ENCODE measurements around the gene TRDN.

TRDN gene, protein sequence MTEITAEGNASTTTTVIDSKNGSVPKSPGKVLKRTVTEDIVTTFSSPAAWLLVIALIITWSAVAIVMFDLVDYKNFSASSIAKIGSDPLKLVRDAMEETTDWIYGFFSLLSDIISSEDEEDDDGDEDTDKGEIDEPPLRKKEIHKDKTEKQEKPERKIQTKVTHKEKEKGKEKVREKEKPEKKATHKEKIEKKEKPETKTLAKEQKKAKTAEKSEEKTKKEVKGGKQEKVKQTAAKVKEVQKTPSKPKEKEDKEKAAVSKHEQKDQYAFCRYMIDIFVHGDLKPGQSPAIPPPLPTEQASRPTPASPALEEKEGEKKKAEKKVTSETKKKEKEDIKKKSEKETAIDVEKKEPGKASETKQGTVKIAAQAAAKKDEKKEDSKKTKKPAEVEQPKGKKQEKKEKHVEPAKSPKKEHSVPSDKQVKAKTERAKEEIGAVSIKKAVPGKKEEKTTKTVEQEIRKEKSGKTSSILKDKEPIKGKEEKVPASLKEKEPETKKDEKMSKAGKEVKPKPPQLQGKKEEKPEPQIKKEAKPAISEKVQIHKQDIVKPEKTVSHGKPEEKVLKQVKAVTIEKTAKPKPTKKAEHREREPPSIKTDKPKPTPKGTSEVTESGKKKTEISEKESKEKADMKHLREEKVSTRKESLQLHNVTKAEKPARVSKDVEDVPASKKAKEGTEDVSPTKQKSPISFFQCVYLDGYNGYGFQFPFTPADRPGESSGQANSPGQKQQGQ

DNA sequence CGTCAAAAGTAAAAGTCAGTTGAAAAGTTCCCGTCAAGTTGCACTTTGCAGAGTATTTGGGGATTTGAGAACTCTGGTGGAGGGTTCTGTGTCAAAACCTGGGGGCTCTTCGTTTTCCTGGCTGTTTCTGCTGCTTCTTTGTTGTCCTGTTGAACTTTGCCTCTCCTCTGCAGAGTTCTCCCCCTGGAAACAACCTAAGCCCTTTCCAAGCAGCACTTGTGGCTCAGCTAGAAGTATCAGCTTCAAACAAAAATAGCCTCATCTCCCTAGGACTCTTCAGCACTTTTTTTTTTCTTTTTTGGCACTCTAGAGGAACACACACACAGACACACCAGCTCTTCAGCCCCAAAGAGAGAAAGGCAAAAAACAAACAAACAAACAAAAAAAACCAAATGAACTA is at the start of gene TRDN:
TRDN (minus strand) TSS at position 169 of the 400 bp plus-strand sequence. CDS start 175 bp downstream, outside the sequence.
- no peak for DNase-seq

DNA sequence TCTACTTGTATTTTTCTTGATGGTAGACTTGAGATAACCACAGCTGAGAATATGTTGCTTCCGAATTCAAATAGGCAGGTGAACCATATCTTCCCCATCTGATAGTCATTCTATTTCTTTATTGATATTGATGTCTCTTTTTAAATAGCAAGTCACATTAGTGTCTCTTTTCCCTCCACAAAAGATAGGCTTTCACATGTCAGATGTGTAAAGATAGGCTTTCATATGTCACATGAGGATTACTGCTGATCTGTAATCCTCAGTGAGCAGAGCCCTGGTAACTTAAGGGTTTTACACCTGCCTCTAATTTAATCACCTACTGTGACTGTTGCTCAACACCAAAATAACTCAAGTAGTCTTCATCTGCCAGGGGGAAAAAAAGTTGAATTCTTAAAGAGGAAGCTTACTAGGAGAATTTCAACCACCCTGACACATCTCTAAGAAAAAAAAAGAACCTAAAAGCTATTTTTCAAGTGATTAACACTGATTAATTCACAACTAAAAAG is 45.3 kb upstream of the TRDN start:
- DNase-seq: no peak

DNA sequence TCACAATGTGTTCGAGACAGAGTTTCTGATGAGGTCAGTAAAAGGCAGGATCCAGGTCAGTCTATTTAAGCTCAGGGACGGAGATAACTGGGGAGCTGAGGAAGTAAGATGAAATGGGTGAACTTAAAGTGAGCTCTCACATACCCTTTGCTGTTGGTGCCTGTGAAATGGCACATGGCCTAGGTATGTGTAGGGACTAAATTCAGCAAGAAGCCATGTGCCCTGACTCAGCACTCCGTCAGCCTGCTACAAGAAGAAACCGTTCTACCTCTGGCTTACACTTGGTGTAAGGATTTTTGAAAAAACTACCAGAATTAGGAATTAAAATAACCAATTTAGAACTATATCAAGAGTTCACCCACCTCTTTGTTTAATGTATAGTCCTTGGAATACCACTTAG is 41.1 kb upstream of the TRDN start:
- no peak for DNase-seq

DNA sequence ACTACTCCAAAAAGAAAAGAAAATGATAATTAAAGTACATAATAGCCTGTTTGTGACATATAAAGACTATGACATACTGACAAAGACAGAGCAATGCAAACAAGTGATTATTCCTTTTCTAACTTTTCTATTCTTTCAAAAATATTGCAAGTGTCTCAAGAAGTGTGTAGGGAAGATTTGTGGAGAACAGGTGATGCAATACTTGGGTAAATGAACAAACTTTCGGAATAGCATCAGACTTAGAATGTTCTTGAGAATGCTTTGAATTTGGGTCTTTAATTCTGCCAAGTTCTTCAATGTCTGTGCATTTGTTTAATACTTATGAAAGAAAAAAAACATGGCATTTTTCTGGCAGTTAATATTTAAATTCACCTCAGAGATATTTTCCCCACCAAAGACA is 40.0 kb upstream of the TRDN start:
- no peak for DNase-seq

DNA sequence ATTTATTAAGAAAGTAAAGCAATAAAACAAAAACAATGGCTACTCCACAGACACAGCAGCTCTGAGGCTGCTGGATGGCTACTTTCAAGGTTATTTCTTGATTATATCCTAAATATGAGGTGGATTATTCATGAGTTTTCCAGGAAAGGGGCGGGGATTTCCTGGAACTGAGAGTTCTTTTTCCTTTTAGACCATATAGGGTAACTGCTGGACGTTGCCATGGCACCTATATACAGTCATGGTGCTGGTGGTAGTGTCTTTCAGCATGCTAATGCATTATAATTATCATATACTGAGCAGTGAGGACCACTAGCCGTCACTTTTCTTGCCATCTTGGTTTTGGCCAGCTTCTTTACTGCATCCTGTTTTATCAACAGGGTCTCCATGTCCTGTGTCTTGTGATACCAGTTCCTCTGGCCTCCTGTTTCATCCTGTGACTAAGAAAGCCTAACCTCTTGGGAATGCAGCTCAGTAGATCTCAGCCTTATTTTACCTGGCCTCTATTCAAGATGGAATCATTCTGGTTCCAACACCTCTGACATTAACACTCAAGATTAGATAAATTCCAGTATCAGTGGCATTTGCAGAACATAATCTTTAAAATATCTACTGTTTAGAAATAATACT is 32.3 kb upstream of the TRDN start:
- no peak for DNase-seq

DNA sequence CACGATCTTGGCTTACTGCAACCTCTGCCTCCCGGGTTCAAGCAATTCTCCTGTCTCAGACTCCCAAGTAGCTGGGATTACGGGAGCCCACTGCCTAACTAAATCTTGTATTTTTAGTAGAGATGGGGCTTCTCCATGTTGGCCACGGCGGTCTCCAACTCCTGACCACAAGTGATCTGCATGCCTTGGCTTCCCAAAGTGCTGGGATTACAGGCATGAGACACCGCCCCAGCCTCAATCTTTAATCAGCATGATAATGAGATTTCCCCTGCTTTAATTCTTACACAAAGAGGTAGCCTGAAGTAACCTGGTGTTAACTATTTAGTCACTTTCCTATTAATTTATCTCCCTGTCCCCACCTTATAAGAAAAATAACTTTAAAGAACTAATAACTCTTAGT is 31.3 kb upstream of the TRDN start:
- DNase-seq: no peak

DNA sequence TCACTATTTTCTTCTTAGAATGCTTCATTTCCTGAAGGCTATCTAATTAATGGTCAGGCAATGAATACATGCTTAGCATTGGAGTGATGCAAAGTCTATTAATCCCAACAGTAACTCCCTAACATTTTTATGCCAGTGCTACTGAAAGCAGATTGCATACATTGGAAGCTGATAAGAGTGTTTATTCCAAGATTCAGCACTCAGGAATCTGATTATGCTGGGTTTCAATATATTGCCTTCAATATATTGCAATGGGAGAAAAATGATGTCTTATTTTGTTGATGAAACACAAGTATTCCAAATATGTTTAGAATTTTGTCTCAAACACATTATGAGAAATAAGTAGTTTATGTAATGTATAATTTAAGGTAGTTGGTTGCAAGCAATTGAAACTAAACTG is 26.7 kb upstream of the TRDN start:
- no peak for DNase-seq

DNA sequence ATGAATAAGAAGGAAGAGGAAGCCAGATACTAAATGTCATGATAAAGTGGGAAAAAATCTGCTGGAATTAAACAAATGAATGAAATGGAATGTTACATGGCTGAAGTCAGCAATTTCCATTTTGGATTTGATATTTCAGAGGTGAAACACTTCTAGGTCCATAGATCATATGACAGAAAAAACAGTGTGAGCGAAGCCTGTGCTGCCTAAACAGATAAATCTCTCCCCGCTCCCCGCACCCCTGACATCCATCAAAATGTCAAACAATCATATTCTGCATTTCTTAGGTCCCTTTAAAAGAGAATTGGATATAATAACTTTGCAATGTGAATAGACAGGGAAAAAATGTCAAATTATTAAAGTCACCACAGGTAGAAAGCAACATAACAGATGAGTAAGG is 26.0 kb upstream of the TRDN start:
- no peak for DNase-seq

DNA sequence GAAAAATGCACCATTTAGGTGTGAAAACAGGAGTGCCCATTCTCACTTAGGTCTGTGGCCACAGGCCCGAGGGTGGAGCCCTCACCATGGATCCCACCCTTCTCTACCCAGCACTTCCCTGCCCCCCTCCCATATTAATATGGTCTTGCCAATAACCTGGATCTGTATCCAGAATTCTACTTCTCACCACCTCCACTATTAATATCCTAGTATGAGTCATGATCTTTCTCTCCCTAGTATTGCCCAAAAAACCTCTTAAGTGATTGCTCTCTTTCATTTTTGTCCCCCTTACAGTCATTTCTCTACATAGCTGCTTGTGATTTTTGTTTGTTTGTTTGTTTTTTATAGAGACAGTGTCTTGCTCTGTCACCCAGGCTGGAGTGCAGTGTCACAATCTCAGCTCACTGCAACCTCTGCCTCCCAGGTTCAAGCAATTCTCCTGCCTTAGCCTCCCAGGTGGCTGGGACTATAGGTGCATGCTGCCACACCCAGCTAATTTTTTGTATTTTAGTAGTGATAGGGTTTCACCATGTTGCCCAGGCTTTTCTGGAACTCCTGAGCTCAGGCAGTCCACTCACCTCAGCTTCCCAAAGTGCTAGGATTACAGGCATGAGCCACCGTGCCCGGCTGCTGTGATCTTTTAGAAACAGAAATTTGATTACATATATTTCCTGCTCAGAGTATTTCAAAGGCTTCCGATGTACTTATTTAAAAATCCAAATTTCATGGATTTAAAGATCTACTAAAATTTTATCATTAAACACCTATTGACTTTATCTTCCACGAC is 24.5 kb upstream of the TRDN start:
- no peak for DNase-seq

DNA sequence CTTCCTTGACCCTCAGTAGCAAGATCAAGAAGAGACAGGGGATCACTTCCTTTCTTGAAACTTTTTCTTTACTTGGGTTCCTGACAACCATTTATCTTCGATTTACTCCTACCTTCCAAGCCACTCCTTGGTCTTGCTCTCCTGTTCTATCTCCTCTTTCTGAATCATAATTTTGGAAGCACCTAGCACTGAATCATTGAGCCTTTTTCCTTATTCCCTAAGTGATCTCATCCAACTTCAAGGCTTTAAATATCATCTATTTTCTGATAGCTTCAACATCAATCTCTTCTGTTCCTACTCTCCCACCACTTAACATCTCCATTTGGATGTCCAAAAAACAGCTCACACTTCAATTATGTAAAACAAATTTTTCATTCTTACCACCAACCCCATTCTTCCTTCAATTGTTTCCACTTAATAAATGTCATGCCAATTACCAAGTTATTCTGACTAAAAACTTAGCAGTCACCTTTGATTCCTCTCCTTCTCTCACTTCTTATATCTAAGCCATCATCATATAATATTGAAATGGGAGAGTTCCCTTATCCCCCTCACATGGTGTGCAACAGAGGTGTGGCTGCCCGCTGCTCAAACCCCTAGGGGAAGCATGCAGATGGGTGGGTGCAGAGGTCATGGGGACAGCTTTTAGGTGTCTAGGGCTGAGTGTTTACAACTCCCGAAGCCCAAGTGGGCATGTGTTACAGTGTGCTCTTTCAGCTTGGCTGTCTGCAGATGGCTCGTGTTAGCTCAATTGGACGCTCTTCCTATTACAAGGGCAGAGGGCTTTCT is 23.4 kb upstream of the TRDN start:
- no peak for DNase-seq

DNA sequence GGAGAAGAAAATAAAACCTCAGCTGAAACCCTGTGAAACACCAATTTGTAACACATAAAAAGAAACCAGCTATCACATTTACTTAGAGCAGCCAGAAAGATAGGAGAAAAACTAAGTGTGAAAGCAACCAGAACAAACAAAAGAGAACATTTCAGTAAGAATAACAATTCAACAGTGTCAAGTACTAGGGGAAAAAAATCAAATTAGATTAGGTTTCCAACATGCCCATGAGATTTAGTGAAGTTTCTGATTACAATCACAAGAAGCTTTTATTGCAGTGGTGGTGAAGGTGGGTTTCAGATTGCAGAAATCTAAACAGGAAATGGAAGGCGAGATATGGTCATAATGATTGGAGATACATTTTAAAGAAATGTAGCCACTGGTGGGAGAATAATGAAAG is 22.1 kb upstream of the TRDN start:
- no peak for DNase-seq

DNA sequence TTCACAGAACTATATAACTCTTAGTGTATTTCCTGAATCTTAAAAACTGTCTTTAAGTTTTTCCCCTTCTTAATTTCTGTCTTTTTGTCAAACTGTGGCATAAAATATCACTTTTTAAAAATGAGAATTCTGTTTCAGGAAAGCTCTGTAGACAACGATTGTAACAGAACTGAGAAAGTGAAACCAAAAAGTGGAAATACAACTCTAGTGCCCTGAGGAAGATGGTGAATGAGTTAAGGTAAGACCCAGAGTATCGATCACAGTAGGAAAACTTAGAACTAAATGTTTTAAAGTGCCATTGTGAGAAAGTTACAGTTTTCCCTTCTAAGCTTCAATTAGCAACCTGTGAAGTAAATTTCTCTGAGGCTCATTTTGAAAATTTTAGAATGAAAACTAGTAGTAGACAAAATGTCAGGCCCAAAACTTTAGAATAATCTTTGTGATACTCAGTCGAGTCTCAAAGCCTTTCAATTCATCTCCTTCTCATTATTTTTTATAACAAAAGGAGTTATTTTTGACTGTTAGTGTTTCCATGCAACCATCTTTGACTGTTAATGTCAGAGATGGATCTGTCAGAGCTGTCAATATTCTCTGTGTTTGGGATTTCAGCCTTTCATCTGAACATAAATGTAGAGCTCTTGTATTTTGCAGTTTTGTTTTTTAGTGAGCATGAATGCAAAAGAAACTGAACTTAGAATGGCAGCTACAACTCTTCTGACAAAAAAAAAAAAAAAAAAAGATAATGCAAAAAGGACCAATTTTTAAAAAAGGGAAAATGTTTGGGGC is 19.0 kb upstream of the TRDN start:
- no peak for DNase-seq

DNA sequence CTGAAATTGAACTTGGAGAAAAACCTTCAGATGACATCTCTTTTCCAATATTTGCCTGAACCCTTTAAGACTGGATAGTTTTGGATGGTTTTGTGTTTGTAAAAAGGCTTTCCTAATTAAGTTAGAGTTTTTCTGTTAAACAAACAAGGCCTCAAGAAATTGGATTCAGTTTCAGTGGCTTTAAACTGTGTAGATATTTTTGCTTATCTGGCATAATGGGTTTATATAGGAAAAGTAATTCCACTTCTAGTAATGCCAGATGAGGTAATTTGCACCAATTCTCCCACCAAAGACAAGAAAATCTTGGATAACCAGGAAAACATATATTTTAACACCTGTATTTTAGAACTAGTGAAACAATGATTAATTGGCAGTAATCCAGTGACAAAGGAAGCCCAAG is 12.0 kb upstream of the TRDN start:
- DNase-seq: no peak

DNA sequence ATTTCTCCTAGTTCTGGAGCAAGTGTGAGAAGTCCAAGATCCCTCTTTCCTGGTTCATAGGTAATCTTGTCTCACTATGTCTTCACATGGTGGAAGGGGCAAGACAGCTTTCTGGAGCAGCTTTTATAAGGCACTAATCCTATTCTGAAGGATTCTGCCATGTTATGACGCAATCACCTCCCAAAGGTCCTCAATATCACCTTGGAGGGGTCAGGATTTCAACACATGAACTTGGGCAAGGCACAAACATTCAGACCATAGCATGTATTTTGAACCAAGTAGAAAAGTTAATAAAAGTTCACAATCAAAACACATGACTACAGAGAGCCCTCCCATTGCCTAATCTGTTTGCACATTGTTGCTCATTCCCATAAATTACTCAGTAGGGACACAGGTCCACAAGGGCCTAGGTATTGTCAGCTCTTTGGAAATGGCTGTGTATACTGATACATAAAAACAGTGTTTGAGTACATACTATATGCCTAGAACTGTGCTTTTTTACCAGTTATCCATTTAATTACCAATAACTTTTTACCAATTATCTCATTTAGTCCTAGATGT is 11.3 kb upstream of the TRDN start:
- no peak for DNase-seq

DNA sequence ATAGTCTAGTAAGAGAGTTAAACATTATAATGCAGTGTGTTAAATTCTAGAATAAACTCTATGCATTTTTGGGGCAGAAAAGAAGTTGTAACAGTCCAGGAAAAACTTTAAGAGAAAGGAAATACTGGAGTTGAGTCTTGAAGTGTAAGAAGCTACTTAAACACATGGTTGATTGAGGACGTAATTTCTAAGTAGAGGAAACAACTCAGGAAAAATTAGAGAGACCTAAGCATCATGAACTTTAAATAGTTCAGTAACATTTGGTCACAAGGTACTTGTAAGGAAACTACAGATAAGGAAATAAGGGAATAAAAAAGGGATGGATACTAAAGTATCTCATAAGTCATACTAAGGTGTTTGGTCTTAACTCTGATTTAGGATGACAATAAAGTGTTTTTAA is 4.7 kb upstream of the TRDN start:
- DNase-seq: no peak

DNA sequence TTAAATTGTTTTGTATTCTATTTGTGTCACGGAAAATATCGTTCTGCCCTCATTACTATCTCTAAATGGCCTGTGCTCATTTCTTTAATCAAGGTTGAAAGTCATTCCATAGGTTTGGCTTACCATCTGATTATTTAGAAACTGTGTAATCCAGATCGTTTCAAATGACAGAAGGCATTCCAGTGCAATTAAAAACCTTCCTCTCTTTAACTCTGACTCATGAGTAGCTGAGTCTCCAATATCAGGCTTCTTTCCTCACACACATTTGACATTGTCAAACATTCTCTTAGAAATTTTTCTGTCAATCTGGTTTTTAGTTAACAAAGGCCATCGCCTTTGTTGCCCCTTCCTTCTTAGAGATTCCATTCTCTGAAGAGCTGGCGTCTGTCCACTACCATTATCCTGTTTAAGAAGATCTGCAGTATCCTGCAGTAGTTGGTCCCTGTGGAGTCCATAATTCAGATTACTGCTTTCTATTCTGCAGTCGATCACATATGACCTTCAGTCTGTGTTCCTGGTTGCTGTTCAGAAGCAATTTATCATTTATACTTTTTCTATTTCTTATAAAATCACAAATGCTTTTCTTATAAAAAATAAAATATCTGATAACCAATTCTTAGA is 3.9 kb upstream of the TRDN start:
- DNase-seq: no peak

DNA sequence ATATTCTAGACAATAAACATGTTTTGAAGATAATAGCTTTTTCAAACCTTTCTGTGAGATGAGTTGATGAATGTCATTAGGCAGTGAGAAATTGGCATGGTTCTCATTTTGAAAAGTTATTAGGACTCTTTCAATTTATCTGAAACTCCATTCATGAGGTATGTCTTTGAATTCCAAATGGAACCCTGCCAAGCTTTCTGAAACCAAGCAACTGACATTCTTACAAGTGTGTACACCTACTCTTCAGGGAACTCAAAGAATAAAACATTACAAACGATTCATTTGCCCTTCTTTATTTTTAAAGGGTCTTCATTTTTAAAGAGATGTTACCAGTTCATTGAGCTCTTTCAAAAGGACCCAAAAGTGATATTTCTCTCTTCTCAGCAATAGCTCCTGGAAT is 2.1 kb upstream of the TRDN start:
- no peak for DNase-seq

DNA sequence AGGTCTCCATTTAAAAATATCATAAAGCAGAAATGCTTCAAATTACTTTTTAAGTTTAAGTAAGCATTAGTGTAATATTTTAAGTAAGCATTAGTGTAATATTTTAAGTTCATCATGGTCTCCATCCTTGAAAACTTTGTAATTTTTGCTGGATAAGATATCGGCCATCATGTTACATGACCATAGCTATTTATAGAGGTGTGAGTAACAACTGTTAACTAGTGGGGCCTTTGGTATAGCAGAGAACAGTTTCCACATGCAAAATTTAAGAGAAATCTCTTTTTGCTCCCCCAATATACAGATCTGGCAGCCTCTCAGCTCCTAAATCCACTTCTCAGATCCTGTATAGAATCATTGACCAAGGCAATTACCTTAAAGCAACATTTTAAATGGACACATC is 468 bp downstream of the TRDN start:
- no peak for DNase-seq

DNA sequence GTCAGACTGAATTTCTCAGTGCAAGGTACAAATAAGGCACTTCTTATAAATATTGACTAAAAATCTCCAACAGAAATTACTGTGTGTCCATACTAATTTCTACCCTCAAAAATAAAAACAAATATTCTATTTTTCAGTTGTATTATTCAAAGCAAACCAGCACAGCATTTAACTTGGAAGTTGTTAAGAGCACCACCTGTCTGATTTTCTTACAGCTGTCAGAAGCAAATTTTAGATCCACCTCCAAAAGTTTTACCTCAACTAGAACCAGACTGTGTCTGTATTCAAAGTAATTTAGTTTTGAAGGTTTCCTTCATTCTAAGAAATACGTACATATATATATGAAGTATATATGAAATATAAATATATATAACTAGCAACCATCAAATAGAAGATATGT is 1.2 kb downstream of the TRDN start:
- no peak for DNase-seq

DNA sequence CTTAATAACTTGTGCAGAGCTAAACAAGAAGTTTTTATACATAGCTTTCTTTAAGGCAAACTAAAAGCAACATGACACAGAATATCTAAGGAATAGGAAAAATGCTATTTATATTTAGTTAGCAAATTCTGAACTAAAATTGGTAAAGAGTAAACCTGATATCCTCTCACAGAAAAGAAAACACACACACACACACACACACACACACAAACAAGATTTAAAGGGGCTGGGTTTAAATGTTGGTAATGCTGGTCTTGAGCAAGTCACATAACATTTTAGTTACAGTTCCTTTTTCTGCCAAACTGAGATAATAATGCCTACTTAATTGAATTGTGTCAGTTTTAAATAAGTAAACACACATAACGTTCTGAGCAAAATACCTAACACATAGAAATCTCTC is 1.6 kb downstream of the TRDN start:
- no peak for DNase-seq

DNA sequence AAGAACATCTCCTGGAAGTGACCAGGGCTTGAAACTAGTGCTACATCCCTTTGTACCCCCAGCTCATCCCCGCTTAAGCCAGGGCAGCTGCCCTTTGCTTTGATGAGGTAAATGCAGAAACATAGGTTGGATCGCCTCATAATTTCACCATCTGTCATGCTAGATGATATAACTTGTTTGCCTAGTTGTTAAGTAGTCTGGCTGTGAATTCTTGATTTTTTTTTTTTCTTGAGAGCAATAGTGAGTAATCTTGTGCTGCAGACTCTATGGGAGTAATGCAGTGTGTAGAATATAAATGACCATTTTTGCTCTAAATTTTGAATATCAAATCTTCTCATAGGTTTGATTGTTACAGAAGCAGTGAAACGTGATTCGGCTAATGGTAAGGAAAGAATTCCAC is 4.1 kb downstream of the TRDN start:
- no peak for DNase-seq
